Adrenal gland (tissue), 5 donors: ENCODE data around the gene BCL7A.

ENCODE experiments used
- CTCF ChIP-seq, 6 experiments: fragments of 450-650 bp in 4 of 6; fragments of 200-600 bp in 2 of 6; sonication (generic) in 1 of 6; IDR thresholded peaks; 1 replicate in 5 of 6; 2 replicates in 1 of 6; pipeline versions ENCODE4 v1.5.1 to v1.8.0; 2016 to 2021; ENCODE audit warnings: antibody characterized with exemption in 6 of 6, mild to moderate bottlenecking in 2 of 6, moderate library complexity in 1 of 6
- POLR2A ChIP-seq, 2 donors: fragments of 450-650 bp; IDR thresholded peaks; one replicate each; pipeline ENCODE4 v1.6.1; 2017; ENCODE audit warnings: antibody characterized with exemption in 2 of 2, mild to moderate bottlenecking in 2 of 2, moderate library complexity in 1 of 2
- donor health status: DM: no; HTN: no; CAD: no.

- no peak for TF ChIP-seq CTCF (IDR thresholded peaks at IDR 0.05)
- TF ChIP-seq POLR2A (IDR thresholded peaks at IDR 0.05): no peak
Observed at GRCh38 chr12:122107261-122107660, 85.6 kb downstream of the BCL7A start.
